Measurements from ENCODE around the gene SUPT5H. TPM values are rescaled to one million over a fixed set of nuclear protein-coding genes. Genes with fewer than 3 reads are reported as not detected.

SUPT5H gene
- total and polyA plus RNA-seq, 8 donors, result 93.6 to 152 (median 139) TPM

DNA sequence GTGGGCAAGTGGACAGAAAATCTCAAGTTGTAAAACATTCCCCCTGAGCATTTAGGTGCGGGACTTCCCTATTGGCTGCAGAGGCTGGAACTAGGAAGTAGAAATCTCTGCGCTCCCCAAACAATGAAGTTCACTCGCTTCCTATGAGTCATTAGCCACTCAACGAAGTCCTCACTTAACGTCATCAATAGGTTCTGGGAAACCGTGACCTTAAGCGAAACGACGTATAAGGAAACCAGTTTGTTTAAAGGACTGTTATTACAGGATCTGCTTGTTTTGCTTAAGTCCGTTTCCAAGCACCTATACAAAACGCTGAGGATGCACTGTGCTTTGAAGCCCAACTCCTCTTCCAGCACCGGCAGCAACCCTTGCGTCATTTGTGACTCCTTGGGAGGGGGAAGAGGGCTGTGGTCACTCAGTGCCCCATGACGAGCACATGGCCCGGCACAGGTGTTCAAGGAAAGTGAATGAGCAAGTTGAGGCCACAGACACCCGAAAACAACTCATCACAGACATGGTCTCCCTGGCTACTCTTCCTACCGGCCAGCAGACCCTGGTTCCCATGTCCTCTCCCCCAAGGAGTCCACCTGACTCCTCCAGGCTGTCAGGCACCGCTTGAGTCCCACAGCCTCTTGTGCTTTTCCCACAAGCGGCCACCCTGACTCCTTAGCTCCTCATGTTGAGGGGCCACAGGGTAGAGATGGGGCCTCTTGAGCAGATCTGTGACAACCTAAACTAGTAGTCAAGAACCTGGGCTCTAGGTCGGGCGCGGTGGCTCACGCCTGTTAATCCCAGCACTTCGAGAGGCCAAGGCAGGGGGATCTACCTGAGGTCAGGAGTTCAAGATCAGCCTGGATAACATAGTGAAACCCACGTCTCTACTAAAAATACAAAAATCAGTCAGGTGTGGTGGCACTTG, 14.4 kb upstream of the SUPT5H start:
- Histone ChIP-seq H3K9me3 (no peaks in the 10 kb centered on the region), H3K4me1 (peaks cover 25 to 70% of the 10 kb centered on the region in 2 donors), H3K27ac (peak overlapping the region; percentile 90 to 92), H3K36me3 (peaks cover 0 to 34% of the 10 kb centered on the region in 2 donors), H3K27me3 (no peaks in the 10 kb centered on the region), H3K4me3 (peak overlapping the region in 1 of 2 donors; percentile 4)
- ATAC-seq (peak; percentile 69), DNase-seq (peak in 1 of 4 donors; percentile 80)
- TF ChIP-seq, protein P1, sequence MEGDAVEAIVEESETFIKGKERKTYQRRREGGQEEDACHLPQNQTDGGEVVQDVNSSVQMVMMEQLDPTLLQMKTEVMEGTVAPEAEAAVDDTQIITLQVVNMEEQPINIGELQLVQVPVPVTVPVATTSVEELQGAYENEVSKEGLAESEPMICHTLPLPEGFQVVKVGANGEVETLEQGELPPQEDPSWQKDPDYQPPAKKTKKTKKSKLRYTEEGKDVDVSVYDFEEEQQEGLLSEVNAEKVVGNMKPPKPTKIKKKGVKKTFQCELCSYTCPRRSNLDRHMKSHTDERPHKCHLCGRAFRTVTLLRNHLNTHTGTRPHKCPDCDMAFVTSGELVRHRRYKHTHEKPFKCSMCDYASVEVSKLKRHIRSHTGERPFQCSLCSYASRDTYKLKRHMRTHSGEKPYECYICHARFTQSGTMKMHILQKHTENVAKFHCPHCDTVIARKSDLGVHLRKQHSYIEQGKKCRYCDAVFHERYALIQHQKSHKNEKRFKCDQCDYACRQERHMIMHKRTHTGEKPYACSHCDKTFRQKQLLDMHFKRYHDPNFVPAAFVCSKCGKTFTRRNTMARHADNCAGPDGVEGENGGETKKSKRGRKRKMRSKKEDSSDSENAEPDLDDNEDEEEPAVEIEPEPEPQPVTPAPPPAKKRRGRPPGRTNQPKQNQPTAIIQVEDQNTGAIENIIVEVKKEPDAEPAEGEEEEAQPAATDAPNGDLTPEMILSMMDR (IDR thresholded peaks at IDR 0.05), result no peak
- intact Hi-C loops (cut with DNase I), result no loop called here

DNA sequence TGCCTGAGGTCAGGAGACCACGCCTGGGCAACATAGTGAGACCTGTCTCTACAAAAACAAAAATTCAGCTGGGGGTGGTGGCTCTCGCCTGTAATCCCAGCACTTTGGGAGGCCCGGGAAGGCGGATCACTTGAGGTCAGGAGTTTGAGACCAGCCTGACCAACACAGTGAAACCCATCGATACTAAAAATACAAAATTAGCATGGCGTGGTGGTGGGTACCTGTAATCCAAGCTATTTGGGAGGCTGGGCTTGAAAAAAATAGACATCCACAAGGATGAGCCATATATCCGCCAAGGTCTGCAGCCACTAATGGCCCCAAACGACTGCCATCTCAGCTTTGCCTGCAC, 12.7 kb upstream of the SUPT5H start:
- ATAC-seq (no peak), DNase-seq (no peak)
- Histone ChIP-seq H3K9me3 (no peaks in the 10 kb centered on the region), H3K4me1 (peaks cover 28 to 80% of the 10 kb centered on the region in 2 donors), H3K36me3 (peaks cover 0 to 34% of the 10 kb centered on the region in 2 donors), H3K27ac (peak overlapping the region in 1 of 2 donors; percentile 90), H3K4me3 (no peak overlapping the region), H3K27me3 (no peaks in the 10 kb centered on the region)
- intact Hi-C loops (cut with DNase I), result no loop called here
- TF ChIP-seq, protein P1 (IDR thresholded peaks at IDR 0.05), result no peak

DNA sequence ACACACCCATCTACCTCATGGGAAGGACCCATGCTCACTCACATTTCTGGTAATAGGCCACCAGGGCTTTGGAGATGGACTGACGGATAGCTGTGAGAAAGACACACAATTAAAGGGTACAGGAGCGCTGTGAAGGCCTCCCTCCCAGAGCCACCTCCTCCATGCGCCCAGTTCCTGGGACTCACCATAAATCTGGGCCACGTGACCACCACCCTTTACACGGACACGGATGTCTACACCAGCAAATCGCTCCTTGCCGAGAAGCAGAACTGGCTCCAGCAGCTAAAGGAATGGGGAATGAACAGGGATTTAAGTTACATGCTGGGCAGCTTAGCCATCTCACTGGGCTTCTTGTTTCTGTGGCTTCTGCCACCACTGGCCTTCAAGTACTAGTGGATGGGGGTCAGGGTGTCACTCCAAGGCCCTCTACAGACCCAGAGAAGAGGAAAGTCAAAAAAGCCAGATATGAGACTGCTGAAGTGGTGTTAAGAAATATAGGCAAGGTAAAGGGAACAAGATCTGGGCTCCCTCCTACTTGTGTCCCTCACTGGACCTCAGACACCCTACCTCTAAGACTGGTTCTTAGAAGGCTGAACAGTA, 11.8 kb upstream of the SUPT5H start:
- peaks cover 27 to 74% of the 10 kb centered on the region in 2 donors for H3K4me1 ChIP-seq

DNA sequence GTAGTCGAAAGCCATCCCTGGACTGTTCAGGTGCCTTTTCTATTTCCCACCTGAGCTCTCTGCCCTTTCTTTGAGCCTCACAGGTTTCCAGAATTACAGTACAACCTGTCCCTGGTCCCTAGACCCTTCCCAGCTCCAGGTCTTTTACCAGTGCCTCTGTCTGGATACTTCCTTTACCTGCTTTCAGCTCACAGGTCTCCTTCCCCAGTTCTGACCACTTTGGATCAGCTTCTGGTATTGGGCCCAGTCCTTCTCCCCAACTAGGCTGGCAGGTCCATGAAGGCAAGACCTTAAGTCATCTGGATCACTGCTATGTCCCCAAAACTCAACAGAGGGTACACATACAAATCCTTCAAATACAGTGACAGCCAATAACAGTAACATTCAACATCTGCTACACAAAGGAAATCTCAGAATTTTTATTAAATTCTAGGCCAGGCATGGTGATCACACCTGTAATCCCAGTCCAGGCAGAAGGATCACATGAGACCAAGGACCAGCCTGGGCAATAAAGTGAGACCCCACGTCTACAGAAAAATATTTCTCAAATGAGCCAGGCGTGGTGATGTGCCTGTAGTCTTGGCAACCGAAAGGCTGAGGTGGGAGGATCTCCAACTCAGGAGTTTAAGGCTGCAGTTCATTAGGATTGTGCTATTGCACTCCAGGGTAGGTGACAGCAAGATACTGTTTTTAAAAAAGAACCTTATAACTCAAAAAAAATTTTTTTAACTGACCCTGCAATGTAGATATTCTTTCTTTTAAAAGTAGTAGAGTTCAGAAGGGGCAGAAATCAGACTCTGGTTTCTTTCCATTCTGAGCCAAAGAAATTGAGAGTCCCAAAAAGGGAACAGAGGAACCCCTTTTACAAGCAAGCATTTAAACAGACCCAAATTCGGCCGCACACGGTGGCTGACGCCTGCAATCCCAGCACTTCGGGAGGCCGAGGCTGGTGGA, 11.0 kb upstream of the SUPT5H start:
- intact Hi-C loops (cut with DNase I), result no loop called here
- Histone ChIP-seq H3K27me3 (no peaks in the 10 kb centered on the region), H3K9me3 (no peaks in the 10 kb centered on the region), H3K36me3 (peaks cover 0 to 34% of the 10 kb centered on the region in 2 donors), H3K27ac (peak overlapping the region in 1 of 2 donors; percentile 90), H3K4me3 (peak overlapping the region; percentile 90 to 94), H3K4me1 (peaks cover 21 to 66% of the 10 kb centered on the region in 2 donors)
- no peak for DNase-seq
- no peak for ATAC-seq
- TF ChIP-seq, protein P1 (IDR thresholded peaks at IDR 0.05), result no peak

More for the DNA sequence above, 11.8 kb upstream of the SUPT5H start:
- TF ChIP-seq, protein P1 (IDR thresholded peaks at IDR 0.05), result no peak
- H3K27ac ChIP-seq, result no peak overlapping the region
- intact Hi-C loops (cut with DNase I), result no loop called here
- H3K36me3 ChIP-seq, result peaks cover 0 to 34% of the 10 kb centered on the region in 2 donors
- no peaks in the 10 kb centered on the region for H3K27me3 ChIP-seq
- ATAC-seq (no peak), DNase-seq (no peak)
- H3K4me3 ChIP-seq, result peak overlapping the region in 1 of 2 donors; percentile 94
- H3K9me3 ChIP-seq, result no peaks in the 10 kb centered on the region

Data from left lung (tissue), 10 donors.